GM10248 (cell line): ENCODE results near the gene WNK2.

Source experiments
- CTCF ChIA-PET: fragments of 300-600 bp; sonication (Branson Sonifier 250); formaldehyde crosslinking; extraction: SDS; loops from one replicate; lab custom pipeline; 2021; ENCODE audit warnings: antibody characterized with exemption; lab: Yijun Ruan, JAX
- POLR2A ChIA-PET: fragments of 350-650 bp; sonication (Branson Sonifier 250); formaldehyde crosslinking; extraction: SDS; loops from one replicate; lab custom pipeline; 2020; ENCODE audit warnings: antibody characterized with exemption; lab: Yijun Ruan, JAX
- DNase-seq: peaks from one replicate; pipeline ENCODE4 v3.0.0; 2012; ENCODE audit errors: extremely low spot score
- CTCF ChIP-seq: IDR thresholded peaks from 2 replicates; pipeline ENCODE4 v1.5.1; 2012; ENCODE audit warnings: mild to moderate bottlenecking, low read depth; ENCODE audit errors: extremely low read depth, missing control alignments, control extremely low read depth

WNK2 gene

GRCh38 chr9:93183663-93184431, at the start of gene WNK2:
TSS of gene WNK2 (plus strand) at chr9:93184139. CDS start at chr9:93184930, 791 bp downstream.
- CTCF ChIA-PET: no interaction called here
- POLR2A ChIA-PET: no interaction called here
- DNase-seq: peak; percentile 58

DNA sequence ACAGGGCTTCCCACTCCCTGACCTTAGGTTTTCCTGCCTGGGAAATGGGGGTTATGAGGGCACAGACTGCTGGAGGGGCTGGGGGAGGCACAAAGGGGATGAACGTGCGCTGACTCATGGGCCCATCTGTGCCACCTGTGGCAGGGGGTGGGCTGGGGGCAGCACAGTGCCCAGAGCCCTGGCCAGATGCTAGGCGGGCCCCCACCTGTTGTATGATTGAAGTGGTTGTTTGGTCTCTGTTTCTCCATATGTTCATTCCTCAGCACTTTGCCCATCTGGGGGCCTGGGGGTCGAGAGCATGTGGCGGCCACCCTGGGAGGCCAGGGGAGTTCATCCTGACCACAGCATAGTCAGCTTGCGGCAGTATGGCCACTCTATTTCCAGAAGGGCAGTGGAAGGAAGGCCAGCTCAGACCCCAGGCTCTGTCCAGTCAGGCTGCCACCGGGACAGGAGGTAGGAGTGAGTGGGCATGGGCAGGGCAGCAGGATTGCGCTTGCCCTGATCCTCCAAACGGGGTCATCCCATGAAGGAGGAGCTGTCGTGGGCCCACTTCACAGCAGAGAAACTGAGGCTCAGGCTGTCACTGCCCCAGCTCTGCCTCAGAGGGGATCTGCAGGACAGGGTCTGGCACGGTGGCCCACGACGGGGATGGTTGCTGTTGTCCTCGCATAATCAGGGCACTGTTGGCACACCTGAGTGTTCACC, 49.0 kb upstream of the WNK2 start:
- ChIA-PET POLR2A (interaction anchor here (0.5 to 0.6 kb wide), 2 partner anchors 314 to 463 kb away, joined by 3 read pairs; no protein-coding TSS in a partner anchor), CTCF (interaction anchor here (0.7 to 3.6 kb wide), 4 partner anchors 15 to 143 kb away, joined by 3 to 22 read pairs (median 3); no protein-coding TSS in a partner anchor)

More at GRCh38 chr9:93183663-93184431, at the start of gene WNK2:
- no peak for TF ChIP-seq CTCF

GRCh38 chr9:93136011-93136440, 47.9 kb upstream of the WNK2 start:
- no peak for TF ChIP-seq CTCF
- no peak for DNase-seq
- CTCF ChIA-PET: interaction anchor here (1.2 to 3.6 kb wide), 3 partner anchors 16 to 144 kb away, joined by 3 to 22 read pairs (median 3); no protein-coding TSS in a partner anchor
- POLR2A ChIA-PET: no interaction called here

More for the DNA sequence above, 49.0 kb upstream of the WNK2 start:
- no peak for TF ChIP-seq CTCF
- no peak for DNase-seq

GRCh38 chr9:93137362-93137761, 46.6 kb upstream of the WNK2 start:
- no peak for TF ChIP-seq CTCF
- ChIA-PET CTCF (interaction anchor here (1.5 to 1.6 kb wide), 2 partner anchors 8 to 30 kb away, joined by 3 to 4 read pairs; no protein-coding TSS in a partner anchor), POLR2A (no interaction called here)
- no peak for DNase-seq

GRCh38 chr9:93138171-93138764, 45.7 kb upstream of the WNK2 start:
- no peak for TF ChIP-seq CTCF
- CTCF ChIA-PET: interaction anchor here (0.7 to 2.7 kb wide), 6 partner anchors 9 to 347 kb away, joined by 3 to 13 read pairs (median 4); no protein-coding TSS in a partner anchor
- POLR2A ChIA-PET: no interaction called here
- no peak for DNase-seq

DNA sequence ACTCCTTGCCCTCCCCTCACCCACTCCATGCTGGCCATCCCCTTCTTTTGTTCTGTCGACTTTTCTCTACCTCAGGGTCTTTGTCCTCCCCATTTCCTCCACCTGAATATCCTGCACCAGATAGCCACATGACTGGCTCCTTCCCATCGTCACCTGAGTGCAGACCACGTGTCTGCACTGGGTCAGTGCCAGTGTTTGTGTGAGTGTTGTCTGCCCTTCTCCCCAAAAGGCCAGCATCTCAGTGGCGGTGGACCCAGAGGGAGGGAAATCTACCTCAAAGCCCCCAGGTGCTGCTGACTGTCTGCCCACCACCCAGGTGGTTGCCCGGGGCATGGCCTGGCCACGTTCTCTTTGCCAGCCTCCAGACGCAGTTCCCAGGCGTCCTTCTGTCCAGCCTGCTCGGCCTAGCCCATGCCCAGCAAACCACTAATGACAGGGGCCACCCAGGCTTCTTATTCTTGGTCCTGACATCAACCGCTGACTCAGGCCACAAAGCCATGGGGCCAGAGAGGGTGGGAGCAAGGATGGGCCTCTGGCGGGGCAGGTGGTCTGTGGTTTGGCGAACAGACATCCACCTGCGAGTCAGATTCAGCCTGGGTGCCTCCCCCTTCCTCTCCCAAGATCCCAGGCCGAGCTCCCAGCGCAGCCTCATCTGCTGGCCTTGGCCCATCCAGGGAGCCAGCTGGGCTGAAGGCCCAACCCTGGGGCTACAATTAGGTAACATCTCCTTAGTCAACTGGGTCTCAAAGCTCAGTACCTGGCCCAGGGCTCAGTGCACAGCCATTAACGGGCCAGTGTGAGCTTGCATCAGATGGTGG, 44.4 kb upstream of the WNK2 start:
- DNase-seq: no peak
- CTCF ChIA-PET: interaction anchor here (2.0 to 2.7 kb wide), 2 partner anchors 15 to 30 kb away, joined by 5 to 13 read pairs; no protein-coding TSS in a partner anchor
- POLR2A ChIA-PET: interaction anchor here (0.6 kb wide), 1 partner anchor 470 kb away, joined by 5 read pairs; the partner anchor contains the start of gene IPPK
- no peak for TF ChIP-seq CTCF
